Ramos (cell line): ENCODE results near the gene MRAS.

ENCODE experiments used
- in situ Hi-C: fragments of 300-500 bp; cut with MboI; formaldehyde crosslinking; loops from one replicate; pipeline ENCODE4 v1.14.3; 2022; ENCODE audit warnings: low sequenced_read_pairs; ENCODE audit not compliant: unreplicated experiment

The MRAS gene

GRCh38 chr3:138347960-138348753 lies at the start of gene MRAS:
Gene MRAS, plus strand, starts transcription at chr3:138348579. Its CDS starts 24,305 bp downstream, at chr3:138372884.
- in situ Hi-C loops, result no loop called here

- in situ Hi-C loops, result no loop called here
These were observed 47.7 kb upstream of the MRAS start for GRCh38 chr3:138300647-138301046.

- in situ Hi-C loops, result no loop called here
These were observed 44.9 kb upstream of the MRAS start for GRCh38 chr3:138303474-138303873.

- in situ Hi-C loops, result no loop called here
These were observed 40.5 kb upstream of the MRAS start for GRCh38 chr3:138307899-138308298.

GRCh38 chr3:138308783-138309182 lies 39.6 kb upstream of the MRAS start:
- in situ Hi-C loops, result no loop called here

- in situ Hi-C loops, result no loop called here
These were observed 37.9 kb upstream of the MRAS start for GRCh38 chr3:138310494-138310893.

- in situ Hi-C loops, result no loop called here
These were observed 33.6 kb upstream of the MRAS start for GRCh38 chr3:138314751-138315150.

- in situ Hi-C loops, result no loop called here
These were observed 30.7 kb upstream of the MRAS start for GRCh38 chr3:138317687-138318086.

GRCh38 chr3:138323971-138324370 lies 24.4 kb upstream of the MRAS start:
- in situ Hi-C loops, result no loop called here

GRCh38 chr3:138325990-138326389 lies 22.4 kb upstream of the MRAS start:
- in situ Hi-C loops, result no loop called here

GRCh38 chr3:138326866-138327595 lies 21.3 kb upstream of the MRAS start:
- in situ Hi-C loops, result no loop called here

GRCh38 chr3:138327831-138328230 lies 20.5 kb upstream of the MRAS start:
- in situ Hi-C loops, result no loop called here

GRCh38 chr3:138328341-138328740 lies 20.0 kb upstream of the MRAS start:
- in situ Hi-C loops, result no loop called here

GRCh38 chr3:138329127-138329983 lies 19.0 kb upstream of the MRAS start, which contains the start of gene NME9:
Gene NME9, minus strand, starts transcription at chr3:138329851. Its CDS starts 516 bp downstream, at chr3:138329335.
- in situ Hi-C loops, result no loop called here

- in situ Hi-C loops, result no loop called here
These were observed 18.4 kb upstream of the MRAS start for GRCh38 chr3:138329984-138330293.

GRCh38 chr3:138331143-138331894 lies 17.1 kb upstream of the MRAS start:
- in situ Hi-C loops, result no loop called here

- in situ Hi-C loops, result no loop called here
These were observed 15.8 kb upstream of the MRAS start for GRCh38 chr3:138332472-138333073.

GRCh38 chr3:138334608-138335007 lies 13.8 kb upstream of the MRAS start:
- in situ Hi-C loops, result no loop called here

- in situ Hi-C loops, result no loop called here
These were observed 11.9 kb upstream of the MRAS start for GRCh38 chr3:138336454-138336999.
